HG03565 (cell line): ENCODE data around the gene LIN7B.

Experiments used
- ATAC-seq: cut with Tn5 transposase; IDR thresholded peaks from one replicate; pipeline ENCODE4 v1.9.1; 2021; ENCODE audit warnings: mild to moderate bottlenecking, moderate library complexity; ENCODE audit not compliant: unreplicated experiment

LIN7B gene

GRCh38 chr19:49160450-49161189, 46.5 kb downstream of the LIN7B start:
- no peak for ATAC-seq

GRCh38 chr19:49161987-49162386, 47.8 kb downstream of the LIN7B start:
- ATAC-seq: no peak

GRCh38 chr19:49165111-49165750, 51.1 kb downstream of the LIN7B start:
- no peak for ATAC-seq

GRCh38 chr19:49165865-49166301, 51.7 kb downstream of the LIN7B start:
- ATAC-seq: no peak

GRCh38 chr19:49167857-49168409, 53.8 kb downstream of the LIN7B start:
- no peak for ATAC-seq
